HG03460 (cell line): Measurements from ENCODE around the gene C5orf52.
"Not testable (repeated sequence)": the region's sequence is repeated elsewhere in the genome, so short reads cannot be mapped to it uniquely, and the experiment has no call there.

Source experiments
- ATAC-seq: cut with Tn5 transposase; IDR thresholded peaks from one replicate; pipeline ENCODE4 v1.9.1; 2021; ENCODE audit not compliant: unreplicated experiment

The C5orf52 gene

DNA sequence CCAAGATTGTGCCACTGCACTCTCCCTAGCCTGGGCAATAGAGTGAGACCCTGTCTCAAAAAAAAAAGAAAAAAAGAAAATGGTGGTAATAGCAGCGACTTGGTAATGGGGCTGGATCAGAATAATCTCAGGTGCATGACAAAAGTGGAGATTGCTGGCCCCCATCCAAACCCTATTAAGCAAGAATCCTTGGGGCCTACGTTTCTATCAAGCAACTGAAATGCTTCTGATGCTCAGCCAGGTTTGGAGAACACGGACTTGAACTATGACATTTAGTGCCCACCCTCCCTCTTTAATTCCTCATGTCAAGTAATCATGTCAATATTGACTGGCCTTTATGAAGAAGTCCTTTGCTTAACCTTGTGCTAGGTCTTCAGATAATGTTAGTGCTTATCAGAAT, 6.6 kb downstream of the C5orf52 start:
- ATAC-seq = no peak

DNA sequence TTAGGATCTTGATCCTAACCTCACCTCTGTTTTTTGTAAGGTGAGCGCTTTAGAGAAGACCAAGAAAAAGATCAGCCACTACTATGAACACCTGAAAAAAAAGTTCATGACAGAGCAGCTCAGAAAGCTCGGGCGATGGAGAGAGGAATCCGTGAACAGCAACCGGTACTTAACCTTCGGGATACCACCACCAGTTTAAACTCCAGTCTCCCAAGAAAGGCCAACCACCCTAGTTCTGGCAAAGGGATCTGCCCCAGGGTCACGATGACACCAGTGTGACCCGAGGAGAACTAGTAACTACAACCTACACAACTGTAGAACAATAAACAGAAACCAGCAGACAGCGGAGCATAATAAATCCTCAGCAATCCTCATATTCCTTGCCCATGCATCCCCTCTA, 8.5 kb downstream of the C5orf52 start:
- ATAC-seq = no peak

DNA sequence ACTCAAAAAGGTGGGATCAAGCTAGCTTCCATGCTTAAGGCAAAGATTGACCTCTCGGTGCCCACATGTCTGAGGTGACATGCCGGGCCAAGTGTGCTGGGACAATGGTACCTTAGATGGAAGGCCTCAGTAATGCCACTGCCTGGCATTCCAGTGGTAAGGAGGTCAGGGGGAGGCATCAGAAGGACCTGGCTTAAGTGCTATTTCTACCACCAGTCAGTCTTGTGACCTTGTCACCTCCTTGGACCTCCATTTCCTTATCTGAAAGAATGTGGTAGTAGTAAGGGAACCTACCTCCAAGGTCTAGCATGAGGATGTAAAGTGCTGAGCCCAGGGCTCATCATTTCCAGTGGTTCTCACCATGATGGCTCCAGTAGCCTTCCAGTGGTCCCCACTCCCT, 8.9 kb downstream of the C5orf52 start:
- no peak for ATAC-seq

DNA sequence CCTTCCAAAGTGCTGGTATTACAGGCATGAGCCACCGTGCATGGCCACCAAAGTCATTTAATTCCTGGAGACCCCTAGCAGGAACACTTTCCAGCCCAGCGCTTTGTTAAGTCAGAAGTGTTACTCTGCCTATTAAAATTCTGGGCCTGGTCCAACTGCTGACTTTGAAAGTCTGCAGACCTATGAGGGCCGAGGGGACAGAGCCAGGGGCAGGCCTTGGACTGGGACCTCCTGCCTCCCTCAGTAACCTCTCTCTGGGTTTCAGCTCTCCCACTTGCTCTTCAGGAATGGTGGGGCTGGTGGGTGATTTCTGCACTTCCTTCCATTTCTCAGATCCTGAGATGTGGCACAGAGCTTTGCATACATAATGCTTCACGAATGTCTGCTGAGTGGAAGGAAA, 9.7 kb downstream of the C5orf52 start:
- no peak for ATAC-seq

DNA sequence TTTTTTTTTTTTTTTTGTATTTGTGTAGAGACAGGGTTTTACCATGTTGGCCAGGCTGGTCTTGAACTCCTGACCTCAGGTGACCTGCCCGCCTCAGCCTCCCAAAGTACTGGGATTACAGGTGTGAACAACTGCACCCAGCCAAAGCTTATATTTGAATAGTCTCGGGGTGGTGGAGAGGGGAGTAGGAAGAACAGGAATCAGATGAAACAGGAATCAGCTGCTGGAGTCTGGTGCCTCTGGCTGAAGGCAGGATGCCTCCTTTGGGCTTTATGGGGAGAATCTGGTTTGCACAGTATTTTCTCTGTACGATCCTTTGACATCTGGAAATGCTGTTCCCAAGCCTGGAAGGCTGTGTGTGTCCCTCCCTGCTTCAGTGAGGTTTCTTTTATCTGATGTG, 10.9 kb downstream of the C5orf52 start:
- ATAC-seq = no peak

DNA sequence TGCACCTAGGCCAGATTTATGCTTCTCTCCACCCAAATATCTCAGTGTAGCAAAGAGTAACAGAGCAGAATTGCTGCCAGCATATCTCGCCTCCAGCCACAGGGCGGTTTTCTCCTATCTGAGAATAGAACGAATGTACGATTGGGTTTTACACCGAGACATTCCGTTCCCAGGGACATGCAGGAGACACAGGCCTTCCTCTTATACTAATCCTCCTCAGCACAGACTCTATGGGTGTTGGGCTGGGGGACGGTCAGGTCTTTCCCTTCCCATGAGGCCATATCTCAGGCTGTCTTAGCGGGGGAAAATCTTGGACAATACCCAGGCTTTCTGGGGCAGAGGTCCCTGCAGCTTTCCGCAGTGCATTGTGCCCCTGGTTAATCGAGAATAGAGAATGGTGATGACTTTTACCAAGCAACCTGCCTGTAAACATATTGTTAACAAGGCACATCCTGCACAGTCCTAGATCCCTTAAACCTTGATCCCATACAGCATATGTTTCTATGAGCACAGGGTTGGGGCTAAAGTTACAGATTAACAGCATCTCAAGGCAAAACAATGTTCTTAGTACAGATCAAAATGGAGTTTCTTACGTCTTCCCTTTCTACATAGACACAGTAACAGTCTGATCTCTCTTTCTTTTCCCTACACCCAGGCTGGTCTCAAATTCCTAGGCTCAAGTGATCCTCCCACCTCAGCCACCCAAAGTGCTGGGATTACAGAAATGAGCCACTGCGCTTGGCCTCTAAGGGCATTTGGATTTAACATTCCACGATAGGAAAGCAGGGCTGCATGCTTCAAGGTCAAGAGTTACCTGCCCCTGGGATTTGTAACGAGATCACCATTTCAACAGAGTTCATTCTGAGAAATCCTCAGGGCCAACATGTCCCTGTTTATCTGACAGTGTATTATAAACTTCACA, 15.2 kb downstream of the C5orf52 start:
- not testable (repeated sequence) for ATAC-seq

DNA sequence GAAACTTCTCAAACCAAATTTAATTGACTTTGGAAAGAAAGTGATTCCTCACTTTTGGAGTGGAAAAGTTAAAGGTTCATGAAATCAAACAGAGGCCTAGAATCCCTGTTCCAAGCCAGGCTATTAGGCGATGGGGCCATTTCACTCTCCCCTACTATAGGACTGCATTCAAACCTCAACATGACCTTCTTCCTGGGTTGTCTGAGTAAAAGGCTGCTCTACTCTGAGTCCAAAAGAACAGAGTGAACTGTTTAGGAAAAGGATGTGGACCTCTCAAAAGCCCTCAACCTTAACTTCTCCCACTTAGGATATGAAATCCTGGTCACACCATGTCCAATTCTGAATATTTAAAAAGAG, 15.8 kb downstream of the C5orf52 start:
- ATAC-seq = no peak

DNA sequence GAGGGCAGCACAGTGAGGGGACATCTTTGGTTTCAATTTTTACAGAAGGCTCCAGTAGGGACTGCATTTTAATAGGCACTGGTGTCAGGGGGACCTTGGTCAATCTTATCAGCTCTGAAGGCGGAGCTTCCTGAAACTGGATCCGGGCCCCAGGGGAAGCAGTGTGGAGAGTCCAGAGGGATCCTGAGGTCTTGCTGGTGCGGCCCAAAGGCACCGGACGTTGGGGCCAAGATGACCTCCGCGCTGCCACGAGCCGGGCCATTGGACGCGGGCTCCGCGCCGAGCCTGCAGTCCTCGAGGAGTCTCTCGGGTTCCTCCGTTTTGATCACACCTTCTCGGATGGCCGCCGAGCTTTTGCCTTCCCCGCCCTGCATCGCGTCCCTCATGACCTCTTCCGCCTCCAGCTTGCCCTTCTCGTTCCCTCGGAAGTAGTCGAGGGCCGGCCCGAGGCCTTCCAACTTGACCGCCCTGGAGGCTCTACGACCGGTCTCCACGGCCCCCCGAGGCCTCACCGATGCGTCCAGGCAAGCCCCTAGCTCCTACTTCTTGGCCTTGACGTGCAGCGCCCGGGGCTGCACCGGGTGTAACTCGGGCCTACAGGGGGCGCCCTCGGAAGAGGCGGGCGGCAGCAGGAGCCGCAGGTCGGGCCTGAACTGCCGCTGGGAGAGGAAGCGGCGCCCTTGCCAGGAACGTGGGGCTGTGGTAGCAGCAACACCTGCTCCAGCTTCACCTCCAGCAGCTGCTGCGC, 18.8 kb downstream of the C5orf52 start:
- no peak for ATAC-seq

DNA sequence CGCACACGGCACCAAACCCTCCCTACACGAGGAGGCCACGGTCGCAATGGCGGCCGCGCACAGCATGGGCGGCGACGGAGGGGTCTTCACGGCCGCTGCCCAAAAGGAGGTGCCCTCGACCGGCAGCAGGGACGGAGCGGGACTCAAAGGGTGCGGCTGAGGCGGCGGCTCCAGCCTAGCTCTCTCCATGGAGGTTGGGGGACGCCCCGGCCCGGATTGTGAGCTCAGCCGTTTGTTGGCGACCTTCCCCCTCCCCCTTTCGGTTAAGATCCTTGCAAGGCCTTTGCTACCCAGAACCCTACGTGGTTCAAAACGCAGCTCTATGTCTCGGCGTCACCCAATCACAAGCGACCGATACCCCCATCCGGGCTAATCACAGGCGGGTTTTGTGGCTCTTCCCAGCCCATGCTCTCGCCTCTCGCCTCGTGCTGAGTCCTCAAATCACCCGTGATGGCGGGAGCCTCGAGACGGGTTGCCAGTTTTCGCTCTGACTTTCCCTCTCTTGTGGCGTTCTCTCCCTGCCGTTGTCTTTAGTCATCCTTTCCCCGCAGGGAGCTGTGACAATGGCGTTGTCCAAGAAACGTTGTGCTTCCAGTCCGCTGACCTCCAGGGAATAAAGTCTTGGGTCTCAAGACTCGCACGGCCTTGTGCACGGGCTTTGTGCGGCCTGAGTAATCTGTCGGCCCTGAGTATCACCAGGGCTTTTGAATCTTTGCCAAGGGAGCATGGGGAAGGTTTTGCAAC, 19.5 kb downstream of the C5orf52 start:
- ATAC-seq = no peak

DNA sequence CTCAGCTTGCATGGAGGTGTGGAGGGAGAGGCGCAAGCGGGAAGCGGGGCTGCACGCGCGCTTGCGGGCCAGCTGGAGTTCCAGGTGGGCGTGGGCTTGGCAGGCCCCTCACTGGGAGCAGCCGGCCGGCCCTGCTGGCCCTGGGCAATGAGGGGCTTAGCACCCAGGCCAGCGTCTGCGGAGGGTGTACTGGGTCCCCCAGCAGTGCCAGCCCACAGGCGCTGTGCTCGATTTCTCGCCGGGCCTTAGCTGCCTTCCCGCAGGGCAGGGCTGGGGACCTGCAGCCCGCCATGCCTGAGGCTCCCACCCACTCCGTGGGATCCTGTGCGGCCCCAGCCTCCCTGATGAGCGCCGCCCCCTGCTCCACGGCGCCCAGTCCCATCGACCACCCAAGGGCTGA, 22.5 kb downstream of the C5orf52 start:
- ATAC-seq = not testable (repeated sequence)

DNA sequence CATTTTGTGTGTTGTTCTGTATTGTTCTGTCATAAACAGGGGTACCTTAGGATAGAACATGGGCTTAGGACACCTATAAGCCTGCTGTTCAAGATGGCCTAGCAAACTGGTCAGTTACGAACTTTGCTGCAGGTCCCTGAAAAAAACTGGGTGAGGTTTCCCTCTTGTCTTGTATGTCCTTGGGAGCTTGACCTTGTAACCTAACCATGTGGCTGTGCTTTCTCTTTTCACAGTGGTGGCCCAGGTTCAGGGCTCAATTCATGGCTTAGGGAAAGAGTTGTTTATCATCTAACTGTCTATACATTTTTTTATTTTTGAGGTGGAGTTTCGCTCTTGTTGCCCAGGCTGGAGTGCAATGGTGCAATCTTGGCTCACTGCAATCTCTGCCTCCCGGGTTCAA, 24.8 kb downstream of the C5orf52 start:
- ATAC-seq = not testable (repeated sequence)

DNA sequence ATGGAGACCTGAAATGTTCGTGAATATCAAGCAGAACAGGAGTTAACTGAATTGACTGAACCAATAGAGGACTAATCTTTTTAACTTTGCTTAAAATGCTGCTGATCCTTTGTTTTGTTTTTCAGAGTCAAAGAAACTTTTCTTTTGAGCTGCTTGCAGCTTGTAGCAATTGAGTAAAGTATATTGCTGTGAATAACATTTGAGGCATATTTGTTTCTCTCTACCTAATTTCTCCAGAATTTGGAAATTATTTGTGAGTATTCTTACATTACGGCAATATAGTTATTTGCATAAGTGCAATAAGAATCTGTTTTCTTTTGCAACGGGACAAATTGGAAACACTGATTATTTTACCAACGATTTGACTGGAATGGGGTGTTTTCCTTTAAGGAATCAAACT, 27.3 kb downstream of the C5orf52 start:
- ATAC-seq = not testable (repeated sequence)

DNA sequence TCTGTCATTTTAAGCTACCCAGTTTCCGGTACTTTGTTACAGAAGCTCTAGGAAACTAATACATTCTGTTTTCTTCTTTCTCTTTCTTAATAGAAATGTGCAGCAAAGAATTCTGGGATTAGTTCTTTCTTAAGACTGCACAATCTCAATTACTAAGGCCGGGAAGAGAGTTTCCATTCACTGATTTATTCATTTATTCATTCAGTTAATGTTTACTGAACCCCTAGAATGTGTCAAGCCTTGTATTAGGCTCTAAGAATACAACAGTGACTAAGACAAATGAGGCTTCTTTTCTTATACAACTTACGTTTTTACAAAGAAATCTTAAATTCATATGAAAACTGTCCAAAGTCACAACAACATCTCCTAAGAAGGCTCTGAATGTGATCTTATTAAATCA, 32.4 kb downstream of the C5orf52 start:
- ATAC-seq = no peak

DNA sequence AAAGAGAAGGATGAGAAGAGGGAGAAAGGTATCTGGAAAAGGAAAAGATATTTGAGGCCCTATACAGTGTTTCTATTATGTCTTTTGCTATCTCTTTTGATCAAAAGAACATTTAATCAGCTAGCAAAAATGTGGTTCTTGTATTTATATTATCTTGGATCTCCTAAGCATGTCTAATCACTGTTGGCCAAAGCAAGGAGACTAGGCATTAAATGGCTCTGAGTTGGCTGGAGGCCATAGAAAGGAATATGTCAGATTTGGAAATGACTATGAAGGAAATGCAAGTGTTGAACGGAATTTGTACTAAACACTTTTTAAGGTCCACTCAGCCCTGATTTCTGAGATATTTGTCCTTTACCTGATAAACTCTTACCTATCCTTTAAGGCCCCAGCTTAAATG, 37.5 kb downstream of the C5orf52 start:
- no peak for ATAC-seq

DNA sequence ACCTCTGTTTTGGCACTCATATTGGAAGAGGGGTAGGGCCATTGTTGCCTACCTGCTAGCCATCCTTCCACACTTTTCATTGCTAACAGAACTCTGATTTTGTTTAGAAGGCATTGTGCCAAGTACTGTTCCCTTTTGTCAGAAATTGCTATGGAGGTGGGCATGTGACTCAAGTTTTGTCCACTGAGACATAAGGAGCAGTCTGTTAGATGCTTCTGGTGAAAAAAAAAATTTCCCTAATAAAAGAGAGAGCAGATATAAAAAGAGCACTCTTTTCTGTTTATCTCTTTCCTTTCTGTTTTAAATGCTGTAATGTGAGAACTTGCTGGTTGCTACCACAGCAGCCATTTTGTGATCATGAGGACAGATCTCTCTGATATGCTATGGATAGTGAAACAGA, 38.0 kb downstream of the C5orf52 start:
- ATAC-seq = no peak

DNA sequence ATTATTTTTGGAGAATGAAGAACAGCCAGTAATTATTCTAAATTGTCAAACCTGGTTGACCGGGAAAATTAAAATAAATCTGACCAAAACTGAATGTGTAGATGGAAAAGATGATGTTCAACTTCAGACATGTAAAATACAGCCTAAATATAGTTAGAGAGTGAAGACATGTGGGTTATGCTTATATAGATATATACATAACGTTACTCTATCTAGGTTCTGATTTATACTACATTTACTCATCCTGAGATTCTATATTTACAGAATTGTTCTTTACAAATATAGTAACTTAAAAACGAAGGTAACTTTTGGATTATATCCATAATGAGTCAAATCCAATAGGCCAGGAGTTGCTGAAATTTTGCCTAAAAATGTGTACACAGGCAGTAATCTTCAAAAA, 39.1 kb downstream of the C5orf52 start:
- no peak for ATAC-seq

DNA sequence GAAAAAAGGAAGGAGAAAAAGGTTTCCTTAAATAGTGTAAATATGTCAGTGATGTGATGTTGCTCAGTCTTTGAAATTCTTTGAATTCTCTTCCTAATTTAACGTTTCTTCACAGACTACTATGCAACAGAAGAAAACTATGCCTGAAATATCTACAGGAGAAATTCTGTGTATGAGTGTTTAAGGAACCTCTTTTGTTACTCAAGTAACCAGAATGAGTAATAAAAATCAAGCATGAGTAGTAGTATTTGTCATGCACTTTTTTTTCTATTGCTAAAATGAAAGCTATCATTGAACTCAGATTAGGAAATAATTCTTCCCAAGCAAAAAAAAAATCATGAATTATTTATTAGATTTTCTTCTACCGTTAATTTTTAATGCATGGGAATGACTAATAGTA, 39.5 kb downstream of the C5orf52 start:
- no peak for ATAC-seq

DNA sequence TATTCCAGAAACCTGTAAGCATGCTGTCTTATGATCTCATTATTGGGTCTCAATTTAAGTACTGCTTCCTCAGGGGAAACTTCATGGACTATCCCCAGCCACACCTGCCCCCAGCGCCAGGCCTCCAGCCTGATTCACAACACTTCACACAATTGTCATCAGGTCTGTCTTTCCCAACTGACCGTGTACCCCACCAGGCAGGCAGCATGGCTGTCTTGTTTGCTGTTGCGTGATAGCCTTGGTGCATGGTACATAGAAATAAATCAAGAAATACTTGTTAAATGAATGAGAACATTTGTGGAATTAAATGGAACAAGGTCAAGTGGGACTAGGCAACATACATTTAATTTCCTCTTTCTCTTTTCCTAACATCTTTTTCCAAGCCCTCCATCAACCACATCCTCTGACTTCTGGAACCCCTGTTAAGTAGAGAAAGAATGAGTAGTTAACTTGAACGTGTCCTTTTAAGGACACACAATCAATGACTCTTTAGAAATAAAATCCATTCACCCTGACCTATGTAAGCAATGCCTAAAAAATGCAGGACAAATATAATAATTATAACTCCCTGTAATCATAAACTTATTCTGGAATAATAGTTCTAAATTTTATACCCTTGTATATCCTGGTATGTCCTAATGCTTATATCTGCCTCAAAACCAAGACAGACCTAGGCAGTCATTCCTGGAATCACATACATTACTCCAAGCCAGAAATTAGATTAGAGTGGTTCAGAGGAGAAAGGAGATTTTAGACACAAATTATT, 42.7 kb downstream of the C5orf52 start:
- ATAC-seq = no peak

DNA sequence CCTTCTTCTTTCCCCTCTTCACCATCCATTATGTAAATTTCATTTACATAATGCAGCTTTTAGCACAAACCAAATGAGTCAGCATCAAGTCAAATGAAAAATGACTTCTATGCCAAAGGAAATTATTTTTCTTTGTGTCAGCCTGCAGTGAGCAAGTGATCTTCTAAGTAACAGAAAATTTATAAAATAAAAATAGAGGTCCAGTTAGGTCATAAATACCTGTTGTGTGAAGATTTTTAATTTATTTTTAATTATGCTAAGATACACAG, 43.2 kb downstream of the C5orf52 start:
- ATAC-seq = no peak

DNA sequence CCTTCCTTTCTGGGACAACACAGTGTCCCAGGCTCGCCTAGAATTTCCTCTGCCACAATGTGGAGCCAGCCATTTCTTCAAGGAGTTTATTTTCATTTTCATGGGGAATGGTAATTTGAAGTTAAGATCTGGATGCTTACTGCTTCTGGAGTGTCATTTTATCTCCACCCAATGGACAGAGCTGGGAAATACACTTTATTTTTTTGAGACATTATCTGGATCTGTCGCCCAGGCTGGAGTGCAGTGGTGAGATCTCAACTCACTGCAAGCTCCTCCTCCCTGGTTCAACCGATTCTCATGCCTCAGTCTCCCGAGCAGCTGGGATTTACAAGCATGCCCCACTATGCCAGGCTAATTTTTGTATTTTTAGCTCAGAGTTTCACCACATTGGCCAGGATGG, 47.2 kb downstream of the C5orf52 start:
- ATAC-seq = no peak

DNA sequence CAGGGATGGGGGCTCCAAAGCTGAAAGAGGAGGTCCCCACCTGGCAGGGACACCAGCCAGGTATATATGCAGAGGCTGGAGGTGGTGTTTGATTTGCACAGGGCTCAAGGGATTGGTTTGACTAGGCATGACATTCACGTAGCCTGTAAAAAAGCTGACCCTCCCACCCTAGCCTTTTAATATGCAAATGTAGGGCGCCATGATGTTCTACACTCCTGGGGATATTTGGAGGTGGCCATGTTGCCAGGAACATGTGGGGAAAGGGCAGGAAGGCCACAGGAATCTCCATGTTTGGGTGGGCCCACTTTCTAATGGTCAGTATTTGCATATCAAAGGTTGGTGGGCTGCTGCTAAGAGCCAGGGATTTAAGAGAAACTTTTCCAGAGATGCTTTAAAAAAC, 47.9 kb downstream of the C5orf52 start:
- ATAC-seq = no peak
